ENCODE results near the gene SERF2. TPM values are rescaled to one million over a fixed set of nuclear protein-coding genes. Genes with fewer than 3 reads are reported as not detected.

SERF2 gene
- total and polyA plus RNA-seq, 5 donors, result 889 to 2,656 (median 972) TPM

GRCh38 chr15:43771816-43772215 lies 20.3 kb upstream of the SERF2 start:
- Histone ChIP-seq H3K27ac (ENCODE audit: low read length) (no peak overlapping the region), H3K9me3 (ENCODE audit: control insufficient read depth, low read length) (no peaks in the 10 kb centered on the region), H3K4me3 (ENCODE audit: low read length) (no peak overlapping the region), H3K27me3 (ENCODE audit: control insufficient read depth, insufficient read depth) (no peaks in the 10 kb centered on the region), H3K4me1 (ENCODE audit: control insufficient read depth, insufficient read depth, low read length) (no peaks in the 10 kb centered on the region)
- 68% methylated on average over 2 of the region's 2 CpGs for WGBS
- ATAC-seq (peak; percentile 27 to 51), DNase-seq (peak in 1 of 3 donors; percentile 44)
- intact Hi-C loops (cut with DNase I), result no loop called here

- no peaks in the 10 kb centered on the region for H3K27me3 ChIP-seq (ENCODE audit: control insufficient read depth, insufficient read depth)
- no peaks in the 10 kb centered on the region for H3K4me1 ChIP-seq (ENCODE audit: control insufficient read depth, insufficient read depth, low read length)
- ATAC-seq, result no peak
- no peak overlapping the region for H3K27ac ChIP-seq (ENCODE audit: low read length)
- no peak overlapping the region for H3K4me3 ChIP-seq (ENCODE audit: low read length)
- H3K9me3 ChIP-seq (ENCODE audit: control insufficient read depth, low read length), result no peaks in the 10 kb centered on the region
- no peak for DNase-seq
- intact Hi-C loops (cut with DNase I), result no loop called here
These were observed 19.5 kb upstream of the SERF2 start for GRCh38 chr15:43772624-43773023.

GRCh38 chr15:43774062-43774461 lies 18.1 kb upstream of the SERF2 start:
- H3K27ac ChIP-seq (ENCODE audit: low read length), result no peak overlapping the region
- ATAC-seq, result no peak
- WGBS, result 70% methylated on average over 4 of the region's 4 CpGs
- no peak overlapping the region for H3K4me3 ChIP-seq (ENCODE audit: low read length)
- H3K9me3 ChIP-seq (ENCODE audit: control insufficient read depth, low read length), result no peaks in the 10 kb centered on the region
- no peaks in the 10 kb centered on the region for H3K4me1 ChIP-seq (ENCODE audit: control insufficient read depth, insufficient read depth, low read length)
- H3K27me3 ChIP-seq (ENCODE audit: control insufficient read depth, insufficient read depth), result no peaks in the 10 kb centered on the region
- DNase-seq, result peak in 1 of 3 donors; percentile 7
- intact Hi-C loops (cut with DNase I), result no loop called here

- H3K27me3 ChIP-seq (ENCODE audit: control insufficient read depth, insufficient read depth), result no peaks in the 10 kb centered on the region
- no peaks in the 10 kb centered on the region for H3K9me3 ChIP-seq (ENCODE audit: control insufficient read depth, low read length)
- H3K4me3 ChIP-seq (ENCODE audit: low read length), result no peak overlapping the region
- intact Hi-C loops (cut with DNase I), result no loop called here
- DNase-seq (peak in 1 of 3 donors; percentile 45), ATAC-seq (peak in 1 of 2 donors; percentile 15)
- 95% methylated on average over 1 of the region's 1 CpG for WGBS
- peak overlapping the region; percentile 14 for H3K27ac ChIP-seq (ENCODE audit: low read length)
- H3K4me1 ChIP-seq (ENCODE audit: control insufficient read depth, insufficient read depth, low read length), result no peaks in the 10 kb centered on the region
These were observed 16.6 kb upstream of the SERF2 start for GRCh38 chr15:43775411-43775965.

DNA sequence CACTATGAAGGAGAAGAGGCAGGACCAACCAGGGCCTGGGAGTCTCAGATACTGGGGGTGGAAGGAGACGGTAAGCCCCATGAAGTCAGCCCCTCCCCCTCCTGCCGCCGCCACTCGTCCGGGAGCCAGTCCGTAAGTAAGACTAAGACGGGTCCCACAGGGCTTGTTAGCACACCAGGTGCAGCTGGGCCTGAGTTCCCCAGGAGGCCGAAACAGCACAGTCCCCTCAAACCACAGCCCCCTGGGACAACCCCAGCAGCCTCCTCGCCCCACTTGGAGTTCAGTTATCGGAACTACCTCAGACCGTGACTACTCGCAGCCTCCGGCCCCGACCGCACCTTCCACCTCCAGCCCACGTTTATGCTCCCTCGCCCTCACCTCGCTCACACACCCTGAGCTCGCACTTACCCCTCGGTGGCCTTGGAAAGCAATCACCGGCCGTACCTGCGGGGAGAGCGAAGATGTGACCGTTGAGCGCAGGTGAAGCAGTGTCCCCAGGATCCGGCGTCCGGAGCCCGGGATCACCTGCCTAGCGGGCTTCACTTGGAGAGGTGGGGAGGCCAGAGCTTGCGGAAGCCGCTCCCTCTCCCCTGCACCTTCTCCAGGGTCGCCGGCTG lies 15.9 kb upstream of the SERF2 start:
- H3K4me3 ChIP-seq (ENCODE audit: low read length), result peak overlapping the region; percentile 75
- H3K27me3 ChIP-seq (ENCODE audit: control insufficient read depth, insufficient read depth), result no peaks in the 10 kb centered on the region
- H3K27ac ChIP-seq (ENCODE audit: low read length), result peak overlapping the region; percentile 26
- WGBS, result 31% methylated on average over 35 of the region's 35 CpGs
- no peaks in the 10 kb centered on the region for H3K9me3 ChIP-seq (ENCODE audit: control insufficient read depth, low read length)
- H3K4me1 ChIP-seq (ENCODE audit: control insufficient read depth, insufficient read depth, low read length), result no peaks in the 10 kb centered on the region
- intact Hi-C loops (cut with DNase I), result no loop called here
- DNase-seq (peak; percentile 37 to 68 (median 67)), ATAC-seq (peak; percentile 4 to 6)

DNA sequence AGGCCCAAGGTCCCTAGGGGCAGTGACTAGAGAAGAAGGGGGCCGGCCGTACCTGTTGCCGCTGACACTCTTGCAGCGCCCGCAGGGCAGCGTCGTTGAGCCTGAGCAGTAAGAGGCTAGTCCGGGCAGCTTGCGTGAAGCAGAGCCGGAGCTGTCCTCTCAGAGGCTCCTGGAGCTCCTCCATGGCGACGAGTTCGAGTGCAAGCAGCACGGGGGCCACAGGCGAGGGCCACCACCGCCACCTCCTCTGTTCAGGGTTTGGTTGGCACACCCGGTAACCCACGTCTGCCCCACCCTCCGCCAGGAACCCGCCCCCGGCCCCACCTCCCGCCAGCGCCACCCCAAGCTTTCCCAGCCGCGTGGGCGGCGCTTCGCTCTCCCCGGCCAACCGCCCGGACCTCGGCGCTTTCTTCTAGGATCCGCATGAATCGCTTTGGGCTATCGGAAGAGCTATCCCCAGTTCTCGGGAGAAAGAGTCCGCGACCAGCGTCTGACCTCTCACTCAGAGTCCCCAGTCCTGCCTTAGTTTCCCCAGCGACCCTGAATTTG lies 15.3 kb upstream of the SERF2 start, which contains the start of gene ELL3:
TSS of gene ELL3 (minus strand) at position 249 of the 549 bp plus-strand sequence. CDS start at position 184, 65 bp downstream.
- intact Hi-C loops (cut with DNase I), result no loop called here
- Histone ChIP-seq H3K4me3 (ENCODE audit: low read length) (peak within 1 kb of the TSS; percentile 75), H3K4me1 (ENCODE audit: control insufficient read depth, insufficient read depth, low read length) (no peaks in the 10 kb centered on the region), H3K27me3 (ENCODE audit: control insufficient read depth, insufficient read depth) (no peaks in the 10 kb centered on the region), H3K27ac (ENCODE audit: low read length) (peak within 1 kb of the TSS; percentile 75), H3K9me3 (ENCODE audit: control insufficient read depth, low read length) (no peaks in the 10 kb centered on the region)
- ATAC-seq (peak; percentile 91 to 93), DNase-seq (peak; percentile 84 to 92 (median 92))
- WGBS, result under 1% methylated on average over 41 of the region's 41 CpGs

DNA sequence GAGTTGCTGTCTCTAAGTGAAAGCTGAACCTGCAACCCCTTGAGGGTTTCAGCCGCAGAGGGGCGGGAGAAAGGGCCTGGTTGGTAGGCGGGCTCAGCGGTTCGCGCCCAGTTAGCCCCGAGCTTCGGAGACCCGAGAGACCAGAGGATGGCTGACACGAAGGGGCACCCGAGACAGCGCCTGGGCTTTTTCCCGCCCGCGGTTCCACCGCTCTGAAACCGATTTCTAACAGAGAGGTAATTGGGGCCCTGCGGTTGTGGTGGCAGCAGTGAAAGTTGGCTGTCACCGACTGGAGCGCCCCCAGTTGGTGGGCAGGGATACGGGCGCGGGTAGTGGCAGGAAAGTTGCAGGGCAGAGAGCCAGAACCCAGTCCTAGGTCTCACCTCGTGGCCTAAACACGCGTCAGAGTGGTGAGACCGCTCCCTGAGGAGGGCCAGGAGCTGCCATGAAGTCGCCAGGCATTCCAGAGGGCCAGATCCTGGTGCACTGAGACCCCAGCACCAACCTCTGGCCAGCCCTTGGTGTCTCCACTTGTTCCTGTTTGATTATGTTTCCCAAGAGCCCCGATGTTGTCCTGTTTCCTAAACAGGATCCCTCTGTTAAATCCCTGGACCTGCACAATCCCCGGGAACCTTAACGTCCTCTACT lies 14.7 kb upstream of the SERF2 start:
- ATAC-seq (peak; percentile 84 to 87), DNase-seq (peak; percentile 83 to 91 (median 90))

DNA sequence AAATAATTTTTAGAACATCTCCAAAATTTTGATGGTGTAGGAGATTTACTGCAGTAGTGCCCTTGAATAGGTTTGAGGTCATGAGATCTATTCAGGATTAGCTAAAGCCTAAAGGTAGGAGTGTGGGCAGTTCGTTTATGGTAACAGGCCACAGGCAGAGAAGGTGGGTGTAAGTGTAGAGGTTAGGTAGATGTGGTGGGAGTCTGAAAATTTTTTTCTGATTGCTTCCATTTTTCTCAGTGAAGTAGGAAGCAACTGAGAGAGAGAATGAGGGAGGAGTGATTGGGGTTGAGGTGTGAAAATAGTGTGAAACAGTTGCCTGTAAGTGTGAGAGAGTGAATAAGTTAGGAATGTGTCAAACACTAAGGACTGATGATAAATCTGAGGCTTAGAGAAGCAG lies 13.1 kb upstream of the SERF2 start:
- WGBS, result 92% methylated on average over 1 of the region's 1 CpG
- no peaks in the 10 kb centered on the region for H3K4me1 ChIP-seq (ENCODE audit: control insufficient read depth, insufficient read depth, low read length)
- intact Hi-C loops (cut with DNase I), result no loop called here
- no peaks in the 10 kb centered on the region for H3K9me3 ChIP-seq (ENCODE audit: control insufficient read depth, low read length)
- no peak for DNase-seq
- no peak overlapping the region for H3K4me3 ChIP-seq (ENCODE audit: low read length)
- no peaks in the 10 kb centered on the region for H3K27me3 ChIP-seq (ENCODE audit: control insufficient read depth, insufficient read depth)
- no peak for ATAC-seq
- no peak overlapping the region for H3K27ac ChIP-seq (ENCODE audit: low read length)

More for the DNA sequence above, 14.7 kb upstream of the SERF2 start:
- Histone ChIP-seq H3K27me3 (ENCODE audit: control insufficient read depth, insufficient read depth) (no peaks in the 10 kb centered on the region), H3K4me1 (ENCODE audit: control insufficient read depth, insufficient read depth, low read length) (no peaks in the 10 kb centered on the region), H3K4me3 (ENCODE audit: low read length) (peak overlapping the region; percentile 75), H3K27ac (ENCODE audit: low read length) (peak overlapping the region; percentile 75), H3K9me3 (ENCODE audit: control insufficient read depth, low read length) (no peaks in the 10 kb centered on the region)
- intact Hi-C loops (cut with DNase I), result no loop called here
- 3% methylated on average over 31 of the region's 31 CpGs for WGBS

- H3K4me3 ChIP-seq (ENCODE audit: low read length), result no peak overlapping the region
- no peaks in the 10 kb centered on the region for H3K9me3 ChIP-seq (ENCODE audit: control insufficient read depth, low read length)
- intact Hi-C loops (cut with DNase I), result no loop called here
- no peak overlapping the region for H3K27ac ChIP-seq (ENCODE audit: low read length)
- 94% methylated on average over 3 of the region's 3 CpGs for WGBS
- DNase-seq, result no peak
- H3K27me3 ChIP-seq (ENCODE audit: control insufficient read depth, insufficient read depth), result no peaks in the 10 kb centered on the region
- no peak for ATAC-seq
- peaks cover 7% of the 10 kb centered on the region for H3K4me1 ChIP-seq (ENCODE audit: control insufficient read depth, insufficient read depth, low read length)
These were observed 2.7 kb upstream of the SERF2 start for GRCh38 chr15:43789409-43789808.

DNA sequence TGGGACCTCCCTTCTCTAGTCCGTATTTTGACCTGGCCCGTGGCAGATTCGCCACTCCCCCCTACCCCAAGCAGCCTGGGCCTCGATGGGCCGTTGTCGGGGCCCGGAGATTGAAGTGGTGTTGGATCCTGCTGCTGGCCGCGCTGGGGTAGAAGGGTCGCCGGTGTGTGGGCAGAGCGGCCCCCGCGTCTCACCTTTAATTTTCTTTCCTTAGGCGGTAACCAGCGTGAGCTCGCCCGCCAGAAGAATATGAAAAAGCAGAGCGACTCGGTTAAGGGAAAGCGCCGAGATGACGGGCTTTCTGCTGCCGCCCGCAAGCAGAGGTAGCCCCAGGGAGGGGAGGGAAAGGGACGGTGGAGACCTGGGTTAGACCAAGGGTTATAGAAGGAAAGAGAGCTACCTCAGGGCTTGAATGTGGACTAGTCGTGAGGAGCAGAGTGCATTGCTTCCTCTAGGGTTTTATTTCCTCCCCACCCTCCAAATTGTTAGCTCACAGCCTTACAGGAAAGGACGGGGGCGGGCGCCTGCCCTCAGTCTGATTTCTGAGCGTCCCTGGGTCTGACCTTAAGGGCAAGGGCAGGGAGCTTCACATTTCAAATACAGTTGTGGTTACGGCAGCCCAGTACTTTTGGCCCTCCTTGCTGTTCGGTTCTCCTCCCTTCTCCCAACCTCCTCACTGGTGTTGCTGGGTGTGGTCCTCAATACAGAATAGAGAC lies 799 bp downstream of the SERF2 start:
- H3K9me3 ChIP-seq (ENCODE audit: control insufficient read depth, low read length), result no peaks in the 10 kb centered on the region
- H3K27ac ChIP-seq (ENCODE audit: low read length), result peak overlapping the region; percentile 97
- H3K27me3 ChIP-seq (ENCODE audit: control insufficient read depth, insufficient read depth), result no peaks in the 10 kb centered on the region
- DNase-seq (peak; percentile 62 to 80 (median 67)), ATAC-seq (peak in 1 of 2 donors; percentile 48)
- peak overlapping the region; percentile 74 for H3K4me3 ChIP-seq (ENCODE audit: low read length)
- intact Hi-C loops (cut with DNase I), result no loop called here
- peaks cover 27% of the 10 kb centered on the region for H3K4me1 ChIP-seq (ENCODE audit: control insufficient read depth, insufficient read depth, low read length)
- whole genome bisulfite sequencing, result 1% methylated on average over 33 of the region's 33 CpGs
